Caki2 (cell line): ENCODE data around the gene C19orf25. TPM values are rescaled to one million over a fixed set of nuclear protein-coding genes. Genes with fewer than 3 reads are reported as not detected.
"Not testable (repeated sequence)": the region's sequence is repeated elsewhere in the genome, so short reads cannot be mapped to it uniquely, and the experiment has no call there.

ENCODE experiments used
- DNase-seq: peaks from one replicate; pipeline ENCODE4 v3.0.0-alpha.2; 2015; ENCODE audit warnings: low read depth
- in situ Hi-C: cut with HindIII; loops from 2 replicates; pipeline ENCODE4 v1.10.0; 2016; ENCODE audit warnings: low sequenced_read_pairs, low pct_unique_long_range_greater_than_20kb, mixed read lengths
- total RNA-seq: library from RNA; depleted of rRNA; stranded (reverse); fragments of >200 nt; shearing (Covaris generic); gene quantifications from 2 replicates; pipeline ENCODE4 v1.2.3, GENCODE V29; 2014; ENCODE audit warnings: low replicate concordance

The C19orf25 gene
- total RNA-seq, 1 experiment from 2014 or later, result 28.0 TPM

- no peak for DNase-seq
- in situ Hi-C loops, result no loop called here
Observed at GRCh38 chr19:1487576-1488281, 8.7 kb upstream of the C19orf25 start.

GRCh38 chr19:1486720-1487575 is 7.9 kb upstream of the C19orf25 start:
- in situ Hi-C loops, result no loop called here

GRCh38 chr19:1483979-1484428 is 5.0 kb upstream of the C19orf25 start:
- in situ Hi-C loops, result no loop called here
- DNase-seq, result no peak

More at GRCh38 chr19:1486720-1487575, 7.9 kb upstream of the C19orf25 start:
- DNase-seq, result no peak

GRCh38 chr19:1483131-1483978 is 4.3 kb upstream of the C19orf25 start:
- no peak for DNase-seq
- in situ Hi-C loops, result no loop called here

GRCh38 chr19:1482361-1483130 is 3.5 kb upstream of the C19orf25 start:
- no peak for DNase-seq
- in situ Hi-C loops, result no loop called here

GRCh38 chr19:1481893-1482360 is 2.9 kb upstream of the C19orf25 start:
- in situ Hi-C loops, result no loop called here
- DNase-seq, result no peak

GRCh38 chr19:1481224-1481892 is 2.3 kb upstream of the C19orf25 start:
- in situ Hi-C loops, result no loop called here
- DNase-seq, result no peak

GRCh38 chr19:1477056-1477455 is 2.0 kb downstream of the C19orf25 start:
- in situ Hi-C loops, DNase-seq: not testable (repeated sequence)

GRCh38 chr19:1475751-1476437 is 3.1 kb downstream of the C19orf25 start:
- in situ Hi-C loops, result no loop called here
- no peak for DNase-seq

- no peak for DNase-seq
- in situ Hi-C loops, result no loop called here
Observed at GRCh38 chr19:1474765-1475351, 4.2 kb downstream of the C19orf25 start.

- no peak for DNase-seq
- in situ Hi-C loops, result no loop called here
Observed at GRCh38 chr19:1474011-1474764, 4.8 kb downstream of the C19orf25 start.

- in situ Hi-C loops, result no loop called here
Observed at GRCh38 chr19:1473085-1473851, 5.7 kb downstream of the C19orf25 start.

GRCh38 chr19:1472231-1473084 is 6.6 kb downstream of the C19orf25 start:
- no peak for DNase-seq
- in situ Hi-C loops, result no loop called here

More at GRCh38 chr19:1473085-1473851, 5.7 kb downstream of the C19orf25 start:
- DNase-seq, result no peak

- DNase-seq, result no peak
- in situ Hi-C loops, result no loop called here
Observed at GRCh38 chr19:1471515-1472160, 7.4 kb downstream of the C19orf25 start.
